HG03378 (cell line): ENCODE data around the gene LAMA1.
"Not testable (repeated sequence)": the region's sequence is repeated elsewhere in the genome, so short reads cannot be mapped to it uniquely, and the experiment has no call there.

Experiments
- ATAC-seq: cut with Tn5 transposase; IDR thresholded peaks from one replicate; pipeline ENCODE4 v1.9.1; 2021; ENCODE audit warnings: mild to moderate bottlenecking, moderate library complexity; ENCODE audit not compliant: unreplicated experiment

LAMA1 gene

GRCh38 chr18:6955304-6955703 is 162.3 kb downstream of the LAMA1 start:
- ATAC-seq, result no peak

DNA sequence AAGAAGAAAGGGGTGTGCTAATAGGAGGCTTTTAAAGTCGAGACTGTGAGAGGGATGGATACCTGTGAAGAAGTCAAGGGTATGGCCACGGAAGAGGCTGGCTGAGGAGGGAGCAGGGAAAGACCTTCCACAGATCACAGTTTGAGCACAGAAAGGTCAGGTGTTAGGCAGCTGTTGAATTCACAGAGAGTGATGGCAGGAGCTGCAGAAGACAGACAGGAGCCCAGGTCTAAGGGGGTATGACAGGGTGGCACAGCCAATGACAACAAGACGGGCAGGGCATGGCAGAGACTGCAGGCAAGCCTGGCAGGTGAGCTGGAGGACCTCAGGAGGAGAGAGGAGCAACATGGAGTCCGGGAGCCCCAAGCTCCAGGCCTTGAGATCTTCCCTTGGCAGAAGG is 163.1 kb downstream of the LAMA1 start:
- ATAC-seq, result no peak

GRCh38 chr18:6951336-6952090 is 166.1 kb downstream of the LAMA1 start:
- no peak for ATAC-seq

DNA sequence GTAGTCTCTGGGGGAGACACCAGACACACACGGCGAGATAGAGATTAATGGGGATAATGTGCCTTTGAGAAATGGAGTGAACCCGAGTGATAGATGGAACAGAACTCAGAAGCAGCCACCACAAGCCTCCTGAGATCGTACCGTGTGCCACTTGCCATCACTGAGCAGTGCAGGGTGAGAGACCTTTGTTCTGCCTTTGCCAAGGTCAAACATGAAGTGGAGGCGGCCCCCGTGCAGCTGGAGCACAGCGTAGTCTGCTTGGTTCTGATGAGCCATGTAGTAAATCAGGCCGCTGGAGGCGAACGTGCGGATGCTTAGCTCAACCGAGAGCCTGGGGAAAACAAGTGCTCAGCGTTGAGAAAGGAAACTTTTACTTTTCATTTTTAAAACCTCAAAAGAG is 167.0 kb downstream of the LAMA1 start:
- no peak for ATAC-seq

DNA sequence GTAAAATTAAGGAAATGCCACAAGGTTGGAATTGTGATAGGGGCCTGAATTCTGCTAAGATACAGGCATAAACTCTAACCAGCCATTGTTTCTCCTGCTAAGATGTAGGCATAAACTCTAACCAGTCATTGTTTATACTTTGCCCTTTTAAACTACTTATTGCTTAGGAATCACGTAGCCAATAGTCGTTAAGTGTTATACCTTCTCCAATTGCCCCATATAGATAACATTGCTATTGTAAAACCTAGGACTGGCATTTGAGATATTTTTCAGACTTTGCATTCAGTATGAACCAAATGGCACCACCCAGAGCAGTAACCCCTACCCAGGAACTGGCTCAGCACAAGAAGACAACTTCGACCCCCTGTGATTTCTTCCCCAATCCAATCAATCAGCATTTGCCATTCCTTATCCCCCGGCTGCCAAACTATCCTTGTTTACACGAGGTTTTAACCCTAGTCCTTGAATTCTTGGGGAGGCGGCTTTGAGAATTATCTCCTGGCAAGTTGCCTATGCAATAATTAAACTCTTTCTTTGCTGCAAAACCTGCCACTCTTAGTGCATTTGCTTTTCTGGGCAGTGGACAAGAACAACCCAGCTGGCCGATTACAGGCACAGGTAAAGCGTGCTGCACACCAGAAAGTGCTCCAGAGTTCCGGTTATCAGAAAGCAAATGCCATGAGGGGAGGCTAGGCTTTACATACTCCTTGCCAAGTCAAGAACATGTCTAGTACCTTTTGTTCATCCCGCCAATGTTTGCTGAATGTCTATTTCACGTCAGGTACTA is 167.6 kb downstream of the LAMA1 start:
- no peak for ATAC-seq

GRCh38 chr18:6948281-6949055 is 169.1 kb downstream of the LAMA1 start:
- no peak for ATAC-seq

DNA sequence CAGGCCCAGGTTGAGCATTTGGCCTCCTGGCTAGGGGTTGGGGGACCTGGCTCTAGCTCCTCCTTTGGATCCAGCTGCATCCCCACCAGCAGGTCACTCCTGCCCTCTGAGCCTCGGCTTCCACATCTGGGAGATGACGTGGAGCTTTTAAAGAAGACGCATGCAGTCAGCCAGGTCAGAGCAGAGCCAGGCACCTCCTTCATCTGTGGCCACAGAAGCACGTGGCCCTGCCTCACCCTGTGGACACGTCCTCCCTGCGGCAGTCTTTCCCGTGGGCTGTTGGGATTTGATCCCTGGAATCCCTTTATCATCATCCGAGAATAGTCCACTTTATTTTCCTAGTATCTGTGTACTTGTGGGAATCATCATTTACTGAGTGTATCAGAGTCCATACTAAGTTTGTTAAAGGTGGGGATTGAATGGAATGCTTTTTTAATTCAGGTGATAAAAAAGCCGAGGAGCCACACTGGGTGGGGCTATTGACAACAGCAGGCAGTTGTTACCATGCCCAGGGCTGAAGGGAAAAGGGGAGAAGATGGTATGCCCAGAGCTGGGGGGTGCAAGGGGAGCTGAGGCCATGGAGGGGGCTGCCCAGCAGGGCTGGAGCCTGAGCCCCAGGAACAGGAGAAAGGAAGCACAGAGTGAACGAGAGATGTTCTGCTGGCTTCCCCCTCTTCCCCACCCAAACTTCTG is 170.1 kb downstream of the LAMA1 start:
- ATAC-seq, result no peak

GRCh38 chr18:6943143-6943542 is 174.5 kb downstream of the LAMA1 start:
- no peak for ATAC-seq

- no peak for ATAC-seq
Measured at GRCh38 chr18:6942742-6943141, 174.9 kb downstream of the LAMA1 start.

GRCh38 chr18:6941996-6942395 is 175.6 kb downstream of the LAMA1 start:
- ATAC-seq, result no peak

DNA sequence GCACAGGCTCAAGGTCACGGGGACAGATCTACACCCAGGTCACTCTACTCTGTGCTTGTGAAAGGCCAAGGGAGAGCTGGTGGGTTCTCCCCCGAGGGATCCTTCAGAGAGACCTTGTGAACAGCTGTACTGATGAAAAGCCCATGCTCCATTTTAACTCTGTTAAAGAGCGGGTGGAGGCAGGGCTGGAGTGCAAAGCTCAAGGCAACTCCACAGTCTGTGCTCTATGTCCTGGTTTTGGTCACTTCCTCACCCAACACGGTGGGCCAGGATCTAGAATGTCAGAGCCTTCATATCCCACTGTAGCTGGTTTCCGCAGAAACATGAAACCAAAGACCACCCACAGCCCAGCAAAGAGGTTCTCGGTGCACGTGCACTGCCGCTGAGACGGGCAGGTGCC is 177.1 kb downstream of the LAMA1 start:
- no peak for ATAC-seq

GRCh38 chr18:6939972-6940371 is 177.6 kb downstream of the LAMA1 start:
- no peak for ATAC-seq

DNA sequence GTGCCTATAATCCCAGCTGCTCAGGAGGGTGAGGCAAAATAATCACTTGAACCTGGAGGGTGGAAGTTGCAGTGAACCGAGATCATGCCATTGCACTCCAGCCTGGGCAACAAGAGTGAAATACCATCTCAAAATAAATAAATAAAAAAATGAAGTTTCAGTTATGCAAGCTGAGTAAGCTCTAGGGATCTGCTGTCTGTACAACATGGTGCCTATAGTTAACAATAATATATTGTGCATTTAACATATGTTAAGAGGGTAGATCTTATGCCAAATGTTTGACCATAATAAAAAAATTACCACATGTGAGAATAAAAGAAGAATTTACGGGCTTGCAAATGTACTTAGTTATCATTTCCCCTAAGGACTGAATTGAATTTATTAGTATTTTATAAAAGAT is 179.2 kb downstream of the LAMA1 start:
- ATAC-seq, result not testable (repeated sequence)

GRCh38 chr18:6938003-6938402 is 179.6 kb downstream of the LAMA1 start:
- no peak for ATAC-seq

DNA sequence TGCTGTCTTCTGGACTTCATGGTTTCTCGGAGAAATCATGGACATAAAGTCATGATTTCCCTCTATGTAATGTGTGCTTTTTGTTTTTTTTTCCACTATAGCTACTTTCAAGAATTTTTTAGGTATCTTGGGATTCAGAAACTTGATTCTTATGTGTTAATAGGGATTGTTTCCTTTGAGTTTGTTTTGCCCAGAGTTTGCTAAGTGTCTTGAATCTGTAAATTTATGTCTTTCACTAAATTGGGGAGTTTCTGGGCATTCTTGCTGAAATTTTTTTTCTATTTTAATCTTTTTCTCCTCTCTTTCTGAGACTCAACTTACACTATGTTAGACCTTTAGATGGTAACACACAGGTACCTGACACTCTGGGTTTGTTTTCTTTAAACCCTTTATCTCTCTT is 182.7 kb downstream of the LAMA1 start:
- ATAC-seq, result no peak

- no peak for ATAC-seq
Measured at GRCh38 chr18:6929370-6930102, 188.1 kb downstream of the LAMA1 start.

- ATAC-seq, result no peak
Measured at GRCh38 chr18:6928359-6928758, 189.2 kb downstream of the LAMA1 start.

GRCh38 chr18:6927153-6927552 is 190.4 kb downstream of the LAMA1 start:
- no peak for ATAC-seq

- ATAC-seq, result no peak
Measured at GRCh38 chr18:6923220-6923619, 194.4 kb downstream of the LAMA1 start.

GRCh38 chr18:6921571-6921970 is 196.0 kb downstream of the LAMA1 start:
- no peak for ATAC-seq
